ENCODE measurements around the gene PARD3.

PARD3 gene

GRCh38 chr10:34815185-34816084, at the start of gene PARD3:
Gene PARD3, minus strand, starts transcription at chr10:34815296. Its CDS starts 301 bp downstream, at chr10:34814995.
- Histone ChIP-seq H3K4me1 (ENCODE audit: insufficient read depth, low read length, poor library complexity, severe bottlenecking) (peaks cover 48% of the 10 kb centered on the region), H4K20me1 (ENCODE audit: insufficient read depth, low read length, poor library complexity, severe bottlenecking) (peaks cover 37% of the 10 kb centered on the region), H3K4me2 (ENCODE audit: low read depth, low read length, poor library complexity, severe bottlenecking) (peak within 1 kb of the TSS; percentile 99), H3K9me2 (replicated peaks; ENCODE audit: low read depth, low read length) (no peaks in the 10 kb centered on the region), H3K27me3 (ENCODE audit: insufficient read depth, low read length, poor library complexity, severe bottlenecking) (no peaks in the 10 kb centered on the region), H3K9ac (ENCODE audit: low read depth, low read length, poor library complexity, severe bottlenecking) (peak within 1 kb of the TSS; percentile 81), H3F3A (ENCODE audit: low read depth) (no peaks in the 10 kb centered on the region), H3K36me3 (ENCODE audit: insufficient read depth, low read length) (no peaks in the 10 kb centered on the region), H3K79me2 (ENCODE audit: insufficient read depth, low read length) (peaks cover 42% of the 10 kb centered on the region), H3K4me3 (ENCODE audit: low read length, poor library complexity, severe bottlenecking) (peak within 1 kb of the TSS; percentile 80), H2AFZ (ENCODE audit: low read length) (peak within 1 kb of the TSS; percentile 81), H3K9me3 (ENCODE audit: insufficient read depth, low read depth, low read length) (no peaks in the 10 kb centered on the region)
- TF ChIP-seq EZH2phosphoT487 (IDR thresholded peaks at IDR 0.05; ENCODE audit: borderline replicate concordance): no peak
- TF ChIP-seq CTCF (conservative IDR thresholded peaks at IDR 0.05; ENCODE audit: low read length): no peak

GRCh38 chr10:34864149-34865067, 49.3 kb upstream of the PARD3 start:
- Histone ChIP-seq H3F3A (ENCODE audit: low read depth) (peaks cover 13% of the 10 kb centered on the region), H3K9me2 (replicated peaks; ENCODE audit: low read depth, low read length) (no peaks in the 10 kb centered on the region), H2AFZ (ENCODE audit: low read length) (peak overlapping the region; percentile 66), H3K4me2 (ENCODE audit: low read depth, low read length, poor library complexity, severe bottlenecking) (peak overlapping the region; percentile 5), H3K4me1 (ENCODE audit: insufficient read depth, low read length, poor library complexity, severe bottlenecking) (peaks cover 47% of the 10 kb centered on the region), H3K27me3 (ENCODE audit: insufficient read depth, low read length, poor library complexity, severe bottlenecking) (no peaks in the 10 kb centered on the region), H4K20me1 (ENCODE audit: insufficient read depth, low read length, poor library complexity, severe bottlenecking) (no peaks in the 10 kb centered on the region), H3K79me2 (ENCODE audit: insufficient read depth, low read length) (no peaks in the 10 kb centered on the region), H3K9me3 (ENCODE audit: insufficient read depth, low read depth, low read length) (no peaks in the 10 kb centered on the region), H3K36me3 (ENCODE audit: insufficient read depth, low read length) (no peaks in the 10 kb centered on the region), H3K9ac (ENCODE audit: low read depth, low read length, poor library complexity, severe bottlenecking) (peak overlapping the region; percentile 3), H3K4me3 (ENCODE audit: low read length, poor library complexity, severe bottlenecking) (peak overlapping the region; percentile 13)
- TF ChIP-seq CTCF (conservative IDR thresholded peaks at IDR 0.05; ENCODE audit: low read length) (no peak), EZH2phosphoT487 (IDR thresholded peaks at IDR 0.05; ENCODE audit: borderline replicate concordance) (no peak)

GRCh38 chr10:34862892-34863291, 47.8 kb upstream of the PARD3 start:
- Histone ChIP-seq H3K27me3 (ENCODE audit: insufficient read depth, low read length, poor library complexity, severe bottlenecking) (no peaks in the 10 kb centered on the region), H3K4me1 (ENCODE audit: insufficient read depth, low read length, poor library complexity, severe bottlenecking) (peaks cover 32% of the 10 kb centered on the region), H3K4me2 (ENCODE audit: low read depth, low read length, poor library complexity, severe bottlenecking) (no peak overlapping the region), H3K9me3 (ENCODE audit: insufficient read depth, low read depth, low read length) (no peaks in the 10 kb centered on the region), H3F3A (ENCODE audit: low read depth) (peaks cover under 1% of the 10 kb centered on the region; the same call in 1 of the 2 replicates), H3K9me2 (replicated peaks; ENCODE audit: low read depth, low read length) (no peaks in the 10 kb centered on the region), H3K36me3 (ENCODE audit: insufficient read depth, low read length) (no peaks in the 10 kb centered on the region), H2AFZ (ENCODE audit: low read length) (no peak overlapping the region), H3K79me2 (ENCODE audit: insufficient read depth, low read length) (no peaks in the 10 kb centered on the region), H3K9ac (ENCODE audit: low read depth, low read length, poor library complexity, severe bottlenecking) (no peak overlapping the region), H4K20me1 (ENCODE audit: insufficient read depth, low read length, poor library complexity, severe bottlenecking) (no peaks in the 10 kb centered on the region), H3K4me3 (ENCODE audit: low read length, poor library complexity, severe bottlenecking) (no peak overlapping the region)
- TF ChIP-seq CTCF (conservative IDR thresholded peaks at IDR 0.05; ENCODE audit: low read length) (no peak), EZH2phosphoT487 (IDR thresholded peaks at IDR 0.05; ENCODE audit: borderline replicate concordance) (no peak)

Data from Loucy (cell line).